GM12878 (cell line): ENCODE measurements around the gene SNU13. TPM values are rescaled to one million over a fixed set of nuclear protein-coding genes. Genes with fewer than 3 reads are reported as not detected.

Experiments used
- ATAC-seq: fragments of 200-7000 bp; cut with Tn5 transposase; 3 replicates; pipeline ENCODE4 v1.9.1; 2020; ENCODE audit warnings: mild to moderate bottlenecking, moderate library complexity
- BruUV-seq: library from RNA; stranded (reverse); fragments of 400-500 nt; replicated peaks from 2 replicates; lab custom pipeline; 2021; lab: Mats Ljungman, UMichigan
- CTCF ChIA-PET: fragments of 300-600 bp; sonication (Branson Sonifier 250); formaldehyde crosslinking; extraction: SDS; loops from one replicate; lab custom pipeline; 2021; ENCODE audit warnings: inconsistent platforms; lab: Yijun Ruan, JAX
- POLR2A ChIA-PET: fragments of 350-600 bp; formaldehyde crosslinking; extraction: SDS; loops from one replicate; lab custom pipeline; 2021; ENCODE audit warnings: inconsistent platforms; lab: Charles Lee
- RAD21 ChIA-PET: fragments of 300-600 bp; sonication (Branson Sonifier 250); formaldehyde crosslinking; loops from one replicate; lab custom pipeline; 2023; ENCODE audit warnings: antibody characterized with exemption; ENCODE audit not compliant: unreplicated experiment; lab: Charles Lee
- SMC1A ChIA-PET: fragments of 300-600 bp; sonication (Branson Sonifier 250); formaldehyde crosslinking; loops from one replicate; lab custom pipeline; 2023; ENCODE audit not compliant: unreplicated experiment, uncharacterized antibody; lab: Charles Lee
- DNase-seq: peaks from one replicate; pipeline ENCODE4 v3.0.0-alpha.2; 2011; ENCODE audit warnings: low read depth, low spot score
- FAIRE-seq: peaks from 3 replicates; lab custom pipeline; 2011; peaks lifted over from hg19 to GRCh38; lab: Jason Lieb, UNC
- H2AFZ ChIP-seq: 2 replicates; pipeline ENCODE4 v1.6.0; 2011; ENCODE audit warnings: low read depth, low read length, control low read depth; ENCODE audit not compliant: control insufficient read depth
- H3K27ac ChIP-seq: 2 replicates; pipeline ENCODE4 v1.5.1; 2011; ENCODE audit warnings: control low read depth; ENCODE audit not compliant: control insufficient read depth, insufficient read depth
- H3K27me3 ChIP-seq, 2 experiments: replicated peaks in 1 of 2; 2 replicates each; pipeline versions ENCODE4 v1.6.0 to v1.6.1; 2011; ENCODE audit warnings: low read length in 1 of 2; ENCODE audit not compliant: control insufficient read depth in 2 of 2, insufficient read depth in 2 of 2
- H3K36me3 ChIP-seq, 2 experiments: 2 replicates each; pipeline ENCODE4 v1.5.1; 2011; ENCODE audit warnings: low read length in 1 of 2; ENCODE audit not compliant: control insufficient read depth in 2 of 2, insufficient read depth in 2 of 2
- H3K4me1 ChIP-seq: 2 replicates; pipeline ENCODE4 v1.6.1; 2011; ENCODE audit warnings: mild to moderate bottlenecking, low read length, moderate library complexity, mixed read lengths; ENCODE audit not compliant: control insufficient read depth, insufficient read depth
- H3K4me2 ChIP-seq: 2 replicates; pipeline ENCODE4 v1.6.0; 2011; ENCODE audit warnings: control low read depth; ENCODE audit not compliant: control insufficient read depth, insufficient read depth
- H3K4me3 ChIP-seq: fragments of 200-600 bp; sonication (generic); 2 replicates; pipeline ENCODE4 v1.5.1; 2016
- H3K79me2 ChIP-seq: 2 replicates; pipeline ENCODE4 v1.6.0; 2011; ENCODE audit warnings: low read length; ENCODE audit not compliant: control insufficient read depth, insufficient read depth
- H3K9ac ChIP-seq: 2 replicates; pipeline ENCODE4 v1.8.0; 2011; ENCODE audit warnings: low read length, control low read depth, mixed read lengths; ENCODE audit not compliant: control insufficient read depth, insufficient read depth
- H3K9me3 ChIP-seq: replicated peaks from 3 replicates; pipeline ENCODE4 v1.5.1; 2011; ENCODE audit warnings: mild to moderate bottlenecking, low read length; ENCODE audit not compliant: control insufficient read depth, insufficient read depth
- H4K20me1 ChIP-seq: 2 replicates; pipeline ENCODE4 v1.6.0; 2011; ENCODE audit not compliant: control insufficient read depth, insufficient read depth
- BMI1 ChIP-seq: fragments of 450-650 bp; IDR thresholded peaks from 2 replicates; pipeline ENCODE4 v1.6.1; 2016; ENCODE audit warnings: mild to moderate bottlenecking, moderate library complexity, borderline replicate concordance
- BRCA1 ChIP-seq: IDR thresholded peaks from 2 replicates; pipeline ENCODE4 v1.6.1; 2011; ENCODE audit warnings: low read depth, low read length, improper control_type of control experiment
- CBX5 ChIP-seq: sonication (generic); IDR thresholded peaks from 2 replicates; pipeline ENCODE4 v1.6.1; 2016; ENCODE audit warnings: low read depth, moderate library complexity, mild to moderate bottlenecking, inconsistent platforms
- CEBPZ ChIP-seq: fragments of 150-350 bp; IDR thresholded peaks from 2 replicates; pipeline ENCODE4 v1.6.1; 2016; ENCODE audit warnings: low read depth, low read length
- ELK1 ChIP-seq: IDR thresholded peaks from 2 replicates; pipeline ENCODE4 v1.6.1; 2012; ENCODE audit warnings: low read depth, low read length, improper control_type of control experiment
- IRF5 ChIP-seq: fragments of 450-650 bp; IDR thresholded peaks from 2 replicates; pipeline ENCODE4 v1.6.1; 2017; ENCODE audit warnings: borderline replicate concordance
- MEF2A ChIP-seq: IDR thresholded peaks from 2 replicates; pipeline ENCODE4 v1.6.1; 2011; ENCODE audit warnings: low read depth, mild to moderate bottlenecking, low read length, moderate library complexity; ENCODE audit not compliant: insufficient read depth
- MTA3 ChIP-seq: IDR thresholded peaks from 2 replicates; pipeline ENCODE4 v1.6.1; 2012; ENCODE audit warnings: low read length, inconsistent platforms, borderline replicate concordance
- POLR2AphosphoS2 ChIP-seq: IDR thresholded peaks from 2 replicates; pipeline ENCODE4 v1.6.1; 2011; ENCODE audit warnings: low read depth, mild to moderate bottlenecking, low read length, improper control_type of control experiment, moderate library complexity
- SKIL ChIP-seq: fragments of 450-650 bp; IDR thresholded peaks from 2 replicates; pipeline ENCODE4 v1.6.1; 2017; ENCODE audit warnings: mild to moderate bottlenecking, low read depth, inconsistent platforms; ENCODE audit not compliant: poor library complexity, severe bottlenecking
- WRNIP1 ChIP-seq: IDR thresholded peaks from 2 replicates; pipeline ENCODE4 v1.6.1; 2011; ENCODE audit warnings: low read depth, low read length, improper control_type of control experiment, borderline replicate concordance
- ZZZ3 ChIP-seq: IDR thresholded peaks from 2 replicates; pipeline ENCODE4 v1.6.1; 2011; ENCODE audit warnings: low read depth; ENCODE audit not compliant: control insufficient read depth, insufficient read length
- WGBS: methylation state at CpG from one replicate; pipeline ENCODE4 v1.1.6; 2016; ENCODE audit warnings: low lambda C conversion rate; ENCODE audit not compliant: insufficient replicate concordance, insufficient coverage; ENCODE audit errors: missing lambda C conversion rate; 5-methylcytosine and 5-hydroxymethylcytosine counted together
- in situ Hi-C: fragments of 300-500 bp; cut with MboI; formaldehyde crosslinking; loops from 9 replicates; pipeline ENCODE4 v1.14.3; 2018; ENCODE audit warnings: mixed read lengths
- intact Hi-C: fragments of 100-400 bp; cut with micrococcal nuclease; formaldehyde crosslinking; loops from one replicate; pipeline ENCODE4 v1.14.2; 2022; ENCODE audit not compliant: unreplicated experiment
- polyA plus RNA-seq, 11 experiments: library from polyadenylated mRNA; depleted of rRNA in 4 of 11; unstranded in 6 of 11; stranded (reverse) in 5 of 11; fragments of >200 nt; fragmentation: Nextera tagmentation in 4 of 11; fragmentation: Illumina TruSeq in 1 of 11; extraction: Ambion mirVana in 4 of 11; extraction: Trizol in 1 of 11; gene quantifications; 1 replicate in 1 of 11; 2 replicates in 10 of 11; pipeline versions ENCODE4 v1.2.1 to v1.2.3, GENCODE V29; 2011 to 2016; ENCODE audit warnings: inconsistent platforms in 2 of 11, missing spikeins in 2 of 11, low read depth in 1 of 11
- total RNA-seq, 4 experiments: library from RNA; depleted of rRNA in 3 of 4; stranded (reverse); fragments of >200 nt in 3 of 4; fragmentation: Illumina TruSeq in 1 of 4; extraction: Trizol in 1 of 4; gene quantifications; 2 replicates each; pipeline versions ENCODE4 v1.2.1 to v1.2.3, GENCODE V29; 2013 to 2021

The SNU13 gene
- total and polyA plus RNA-seq, 10 of the 15 experiments (the other 5 are each of a cell fraction or from before 2014, with no cell fraction given) = 157 to 870 (median 256) TPM

- H3K79me2 ChIP-seq = no peaks in the 10 kb centered on the region
- no peaks in the 10 kb centered on the region for H3K27me3 ChIP-seq
- no peak overlapping the region for H3K9ac ChIP-seq
- ATAC-seq (no peak), FAIRE-seq (no peak), DNase-seq (no peak)
- ChIA-PET SMC1A (interaction anchor here (1.3 kb wide), 1 partner anchor 34 kb away, joined by 4 read pairs; no protein-coding TSS in a partner anchor), CTCF (interaction anchor here (1.3 kb wide), 1 partner anchor 15 kb away, joined by 6 read pairs; no protein-coding TSS in a partner anchor), RAD21 (no interaction called here), POLR2A (interaction anchor here (0.7 kb wide), 1 partner anchor 67 kb away, joined by 3 read pairs; no protein-coding TSS in a partner anchor)
- 81% methylated on average over 9 of the region's 9 CpGs for WGBS
- H2AFZ ChIP-seq = no peak overlapping the region
- no peaks in the 10 kb centered on the region for H4K20me1 ChIP-seq
- no peak for TF ChIP-seq SKIL
- no peak for TF ChIP-seq ELK1
- TF ChIP-seq POLR2AphosphoS2 = no peak
- no peak for TF ChIP-seq WRNIP1
- TF ChIP-seq IRF5 = no peak
- no peak for TF ChIP-seq CEBPZ
- TF ChIP-seq MTA3 = no peak
- no peak for TF ChIP-seq BRCA1
- no peak for TF ChIP-seq BMI1
- TF ChIP-seq ZZZ3 = no peak
- TF ChIP-seq MEF2A = no peak
- TF ChIP-seq CBX5 = no peak
- no peak overlapping the region for H3K27ac ChIP-seq
- in situ Hi-C loops = no loop called here
- no peak overlapping the region for H3K4me3 ChIP-seq
- no peaks in the 10 kb centered on the region for H3K4me1 ChIP-seq
- H3K9me3 ChIP-seq = no peaks in the 10 kb centered on the region
- no peak overlapping the region for H3K4me2 ChIP-seq
- no TSS peak for BruUV-seq
- intact Hi-C loops = no loop called here
- H3K36me3 ChIP-seq = no peaks in the 10 kb centered on the region
Measured at GRCh38 chr22:41713004-41713403, 24.3 kb upstream of the SNU13 start.
